Measurements from ENCODE around the gene NOS1AP.
A peak's percentile ranks its signal among the peaks of the same experiment; 100 is the strongest.

DNA sequence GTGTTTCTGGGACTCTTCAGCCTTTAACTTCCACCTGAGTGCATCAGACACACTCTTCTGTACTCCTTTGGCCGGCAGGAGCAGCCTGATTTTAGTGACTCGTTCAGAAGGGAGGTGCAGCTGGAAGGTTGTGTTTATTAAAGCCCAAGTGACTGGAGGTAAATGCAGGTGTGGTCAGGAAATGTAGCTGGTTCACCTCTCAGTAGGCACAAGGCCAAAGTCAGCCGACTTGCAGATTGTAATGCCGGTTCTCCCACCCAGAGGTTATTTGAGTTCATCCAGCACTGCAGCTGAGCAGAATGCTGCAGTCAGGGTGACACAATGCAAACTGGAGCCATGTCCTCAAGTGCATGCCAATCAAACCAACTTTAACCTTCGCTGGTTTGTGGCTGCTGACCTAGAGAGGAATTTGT, 215.7 kb downstream of the NOS1AP start:
- TF ChIP-seq, protein P1, sequence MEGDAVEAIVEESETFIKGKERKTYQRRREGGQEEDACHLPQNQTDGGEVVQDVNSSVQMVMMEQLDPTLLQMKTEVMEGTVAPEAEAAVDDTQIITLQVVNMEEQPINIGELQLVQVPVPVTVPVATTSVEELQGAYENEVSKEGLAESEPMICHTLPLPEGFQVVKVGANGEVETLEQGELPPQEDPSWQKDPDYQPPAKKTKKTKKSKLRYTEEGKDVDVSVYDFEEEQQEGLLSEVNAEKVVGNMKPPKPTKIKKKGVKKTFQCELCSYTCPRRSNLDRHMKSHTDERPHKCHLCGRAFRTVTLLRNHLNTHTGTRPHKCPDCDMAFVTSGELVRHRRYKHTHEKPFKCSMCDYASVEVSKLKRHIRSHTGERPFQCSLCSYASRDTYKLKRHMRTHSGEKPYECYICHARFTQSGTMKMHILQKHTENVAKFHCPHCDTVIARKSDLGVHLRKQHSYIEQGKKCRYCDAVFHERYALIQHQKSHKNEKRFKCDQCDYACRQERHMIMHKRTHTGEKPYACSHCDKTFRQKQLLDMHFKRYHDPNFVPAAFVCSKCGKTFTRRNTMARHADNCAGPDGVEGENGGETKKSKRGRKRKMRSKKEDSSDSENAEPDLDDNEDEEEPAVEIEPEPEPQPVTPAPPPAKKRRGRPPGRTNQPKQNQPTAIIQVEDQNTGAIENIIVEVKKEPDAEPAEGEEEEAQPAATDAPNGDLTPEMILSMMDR (IDR thresholded peaks at IDR 0.05), result peak in 1 of 6 experiments; percentile 26
- no peak for TF ChIP-seq POLR2A (IDR thresholded peaks at IDR 0.05)
